ENCODE results near the gene TBC1D7. TPM values are rescaled to one million over a fixed set of nuclear protein-coding genes. Genes with fewer than 3 reads are reported as not detected.

Gene TBC1D7
- total RNA-seq, 2 experiments from 2014 or later = 13.8 to 16.4 TPM

DNA sequence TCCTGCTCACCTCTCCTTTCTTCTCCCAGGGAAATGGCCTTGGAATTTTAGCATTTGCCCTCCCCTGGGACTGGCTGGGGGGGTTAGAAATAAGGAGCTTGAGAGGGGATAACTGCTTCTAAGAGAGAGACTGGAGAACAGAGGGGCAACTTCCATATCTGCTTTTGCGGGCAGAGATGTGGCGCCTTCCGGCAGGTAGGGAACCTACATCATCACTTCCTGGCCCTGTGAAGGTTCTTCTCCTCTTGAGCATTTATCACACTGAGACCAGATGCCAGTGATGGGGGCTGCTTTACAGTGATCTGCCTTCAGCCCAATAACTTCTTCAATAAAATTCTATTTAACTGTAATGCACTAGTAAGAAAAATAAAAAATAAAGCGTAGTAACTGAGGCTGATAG is 48.1 kb downstream of the TBC1D7 start:
- Mint-ChIP-seq H3K9me3 (ENCODE audit: low read depth) (no peaks in the 10 kb centered on the region), H3K4me1 (peaks cover 3% of the 10 kb centered on the region), H3K27ac (no peak overlapping the region), H3K27me3 (no peaks in the 10 kb centered on the region), H3K36me3 (ENCODE audit: low read depth) (no peaks in the 10 kb centered on the region), H3K4me3 (no peak overlapping the region)
- ChIA-PET POLR2A (no interaction called here), CTCF (no interaction called here)
- intact Hi-C loops (cut with DNase I, micrococcal nuclease) = no loop called here
- no peak for DNase-seq
- ATAC-seq = no peak

DNA sequence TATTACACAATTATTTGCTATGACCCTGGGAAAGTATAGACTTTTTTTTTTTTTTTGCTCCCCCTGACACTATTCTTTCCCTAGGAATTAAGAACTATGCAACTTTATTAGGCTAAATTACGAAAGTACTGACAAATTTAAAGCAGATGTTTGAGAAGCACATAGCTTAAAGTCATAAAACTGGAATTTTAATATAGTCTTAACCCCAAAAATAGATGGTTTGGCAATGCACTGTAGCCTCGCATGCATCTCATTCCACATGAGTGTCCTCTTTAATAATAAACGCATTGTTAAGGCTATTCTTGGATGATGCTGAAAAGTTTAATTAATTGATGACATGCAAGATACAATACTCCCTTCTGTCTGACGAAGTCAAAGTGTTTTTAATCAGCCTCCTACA is 49.3 kb downstream of the TBC1D7 start:
- CTCF ChIA-PET = interaction anchor here (0.6 kb wide), 1 partner anchor 28 kb away, joined by 3 read pairs; no protein-coding TSS in a partner anchor

DNA sequence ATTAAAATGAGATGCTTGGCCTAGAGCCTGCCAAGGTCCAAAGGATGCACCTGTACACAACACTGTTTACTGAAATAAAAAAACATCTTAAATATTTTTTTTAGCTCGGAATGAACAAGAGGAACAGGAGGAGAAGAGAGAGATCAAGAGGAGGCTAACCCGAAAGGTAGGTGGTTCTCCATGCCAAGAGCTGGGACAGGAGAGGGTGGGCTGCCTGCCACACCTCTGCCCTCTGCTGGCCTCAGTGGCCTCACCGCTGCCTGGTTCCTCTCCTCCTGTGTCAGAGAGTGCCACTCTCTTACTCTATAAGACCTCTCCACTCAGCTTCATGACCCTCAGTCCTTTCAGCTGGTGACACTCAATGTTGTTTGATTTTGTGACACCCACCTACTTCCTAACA is 50.2 kb downstream of the TBC1D7 start:
- peak; percentile 42 for DNase-seq
- ATAC-seq = peak; percentile 38

More for the DNA sequence above, 49.3 kb downstream of the TBC1D7 start:
- ATAC-seq = no peak
- Mint-ChIP-seq H3K27me3 (no peaks in the 10 kb centered on the region), H3K9me3 (ENCODE audit: low read depth) (no peaks in the 10 kb centered on the region), H3K4me1 (peaks cover 11% of the 10 kb centered on the region), H3K4me3 (no peak overlapping the region), H3K36me3 (ENCODE audit: low read depth) (no peaks in the 10 kb centered on the region), H3K27ac (no peak overlapping the region)
- DNase-seq = no peak
- POLR2A ChIA-PET = no interaction called here
- intact Hi-C loops (cut with DNase I, micrococcal nuclease) = no loop called here

DNA sequence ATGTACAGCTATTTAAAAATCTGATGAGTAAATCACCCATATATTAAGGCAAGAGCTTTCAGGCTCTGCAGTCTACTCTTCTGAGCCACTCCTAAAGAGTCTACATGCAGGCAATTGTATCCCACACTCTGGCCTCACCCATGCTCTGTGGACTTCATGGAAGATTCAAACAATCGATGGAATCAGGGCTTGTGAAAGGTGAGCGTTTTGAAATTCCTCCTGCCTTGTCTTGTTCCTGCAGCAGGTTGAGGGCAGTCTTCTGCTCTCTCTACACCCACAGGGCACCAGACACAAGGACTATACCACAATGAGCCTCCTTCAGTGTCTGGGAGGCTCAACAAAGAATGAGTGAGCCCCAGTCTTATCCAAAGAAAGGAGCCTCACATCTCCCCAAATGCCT is 51.1 kb downstream of the TBC1D7 start:
- Mint-ChIP-seq H3K36me3 (ENCODE audit: low read depth) (no peaks in the 10 kb centered on the region), H3K27ac (no peak overlapping the region), H3K4me3 (no peak overlapping the region), H3K27me3 (no peaks in the 10 kb centered on the region), H3K9me3 (ENCODE audit: low read depth) (no peaks in the 10 kb centered on the region), H3K4me1 (peaks cover 25% of the 10 kb centered on the region)
- no peak for ATAC-seq
- ChIA-PET CTCF (interaction anchor here (0.7 kb wide), 1 partner anchor 9 kb away, joined by 4 read pairs; no protein-coding TSS in a partner anchor), POLR2A (no interaction called here)
- DNase-seq = no peak
- intact Hi-C loops (cut with DNase I, micrococcal nuclease) = no loop called here

More for the DNA sequence above, 50.2 kb downstream of the TBC1D7 start:
- H3K36me3 Mint-ChIP-seq (ENCODE audit: low read depth) = no peaks in the 10 kb centered on the region
- peaks cover 19% of the 10 kb centered on the region for H3K4me1 Mint-ChIP-seq
- POLR2A ChIA-PET = interaction anchor here (0.6 kb wide), 1 partner anchor 664 kb away, joined by 9 read pairs; no protein-coding TSS in a partner anchor
- intact Hi-C loops (cut with DNase I, micrococcal nuclease) = no loop called here
- H3K27me3 Mint-ChIP-seq = no peaks in the 10 kb centered on the region
- H3K9me3 Mint-ChIP-seq (ENCODE audit: low read depth) = no peaks in the 10 kb centered on the region
- CTCF ChIA-PET = interaction anchor here (0.6 kb wide), 2 partner anchors 349 to 394 kb away, joined by 3 read pairs; no protein-coding TSS in a partner anchor
- no peak overlapping the region for H3K27ac Mint-ChIP-seq
- no peak overlapping the region for H3K4me3 Mint-ChIP-seq

DNA sequence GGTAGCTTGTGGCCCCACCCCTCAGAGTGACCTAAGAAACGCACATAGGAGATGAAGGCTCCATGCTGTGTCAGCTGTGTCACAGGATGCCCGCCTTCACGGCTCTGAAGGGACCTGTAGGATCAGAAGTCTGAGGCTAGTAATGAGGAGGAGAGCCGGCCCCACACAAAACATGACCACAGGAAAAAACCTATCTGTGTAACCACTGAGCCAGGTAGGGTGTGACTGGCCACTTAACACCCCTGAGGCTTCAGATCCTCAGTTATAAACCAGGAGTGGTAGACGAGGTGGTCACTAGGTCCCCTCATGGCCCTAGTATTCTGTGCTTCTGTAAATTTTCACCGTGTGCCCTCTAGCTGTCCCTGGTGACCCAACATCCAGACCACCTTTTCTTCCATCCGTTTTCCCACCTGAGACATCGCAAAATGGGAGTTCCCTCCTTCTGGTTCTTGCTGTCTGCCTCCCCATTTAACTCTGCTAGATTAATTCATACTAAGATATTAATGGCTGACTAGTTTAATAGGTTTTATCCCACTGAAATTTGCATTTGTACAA is 52.8 kb downstream of the TBC1D7 start:
- DNase-seq (no peak), ATAC-seq (no peak)
- Mint-ChIP-seq H3K27ac (no peak overlapping the region), H3K4me1 (peaks cover 25% of the 10 kb centered on the region), H3K36me3 (ENCODE audit: low read depth) (no peaks in the 10 kb centered on the region), H3K4me3 (no peak overlapping the region), H3K9me3 (ENCODE audit: low read depth) (no peaks in the 10 kb centered on the region), H3K27me3 (peaks cover 2% of the 10 kb centered on the region)
- intact Hi-C loops (cut with DNase I, micrococcal nuclease) = no loop called here
- ChIA-PET POLR2A (interaction anchor here (0.6 kb wide), 1 partner anchor 26 kb away, joined by 3 read pairs; no protein-coding TSS in a partner anchor), CTCF (interaction anchor here (2.0 kb wide), 1 partner anchor 11 kb away, joined by 6 read pairs; no protein-coding TSS in a partner anchor)

DNA sequence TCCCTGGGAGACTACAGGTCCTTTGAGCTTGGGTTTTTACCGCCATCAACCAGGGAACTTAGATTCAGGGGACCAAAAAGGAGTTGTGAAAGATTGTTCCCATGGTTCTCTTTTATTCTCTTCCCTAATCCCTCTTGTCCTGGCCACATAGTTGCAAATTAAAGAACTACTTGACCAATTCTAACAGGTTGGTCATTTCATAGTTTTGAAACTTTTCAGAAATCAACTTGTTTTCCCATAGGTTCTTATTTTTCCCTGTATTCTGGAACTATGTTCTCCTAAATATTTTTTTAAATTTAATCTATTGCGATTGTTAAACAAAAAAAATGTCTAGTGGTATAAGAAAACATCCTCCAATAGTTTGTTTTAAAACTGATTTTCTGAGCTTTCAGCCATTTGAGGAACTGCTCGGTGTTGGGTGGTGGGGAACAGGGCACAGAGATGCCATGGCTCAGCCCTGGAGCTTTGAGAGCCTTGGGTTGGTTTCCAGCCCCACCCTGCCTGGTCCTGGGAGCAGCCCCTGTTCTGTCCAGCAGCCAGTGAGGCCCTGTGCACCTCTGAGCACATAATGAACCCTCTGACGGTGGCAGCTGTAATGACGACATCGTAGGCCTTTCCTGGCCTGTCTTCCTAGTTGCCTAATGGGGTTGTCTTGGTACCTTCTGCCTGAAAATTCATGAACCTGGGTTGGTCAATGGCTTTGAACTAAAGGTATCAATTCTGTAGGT is 53.5 kb downstream of the TBC1D7 start:
- peaks cover 2% of the 10 kb centered on the region for H3K27me3 Mint-ChIP-seq
- ATAC-seq = no peak
- DNase-seq = no peak
- CTCF ChIA-PET = interaction anchor here (2.0 kb wide), 1 partner anchor 11 kb away, joined by 6 read pairs; no protein-coding TSS in a partner anchor
- POLR2A ChIA-PET = interaction anchor here (0.6 kb wide), 1 partner anchor 27 kb away, joined by 3 read pairs; no protein-coding TSS in a partner anchor
- intact Hi-C loops (cut with DNase I, micrococcal nuclease) = loop anchor here in 1 of 2 experiments (1.0 kb wide), 1 partner anchor 27 kb away; no protein-coding TSS in a partner anchor
- H3K27ac Mint-ChIP-seq = no peak overlapping the region
- H3K36me3 Mint-ChIP-seq (ENCODE audit: low read depth) = no peaks in the 10 kb centered on the region
- no peak overlapping the region for H3K4me3 Mint-ChIP-seq
- no peaks in the 10 kb centered on the region for H3K9me3 Mint-ChIP-seq (ENCODE audit: low read depth)
- H3K4me1 Mint-ChIP-seq = peaks cover 25% of the 10 kb centered on the region

DNA sequence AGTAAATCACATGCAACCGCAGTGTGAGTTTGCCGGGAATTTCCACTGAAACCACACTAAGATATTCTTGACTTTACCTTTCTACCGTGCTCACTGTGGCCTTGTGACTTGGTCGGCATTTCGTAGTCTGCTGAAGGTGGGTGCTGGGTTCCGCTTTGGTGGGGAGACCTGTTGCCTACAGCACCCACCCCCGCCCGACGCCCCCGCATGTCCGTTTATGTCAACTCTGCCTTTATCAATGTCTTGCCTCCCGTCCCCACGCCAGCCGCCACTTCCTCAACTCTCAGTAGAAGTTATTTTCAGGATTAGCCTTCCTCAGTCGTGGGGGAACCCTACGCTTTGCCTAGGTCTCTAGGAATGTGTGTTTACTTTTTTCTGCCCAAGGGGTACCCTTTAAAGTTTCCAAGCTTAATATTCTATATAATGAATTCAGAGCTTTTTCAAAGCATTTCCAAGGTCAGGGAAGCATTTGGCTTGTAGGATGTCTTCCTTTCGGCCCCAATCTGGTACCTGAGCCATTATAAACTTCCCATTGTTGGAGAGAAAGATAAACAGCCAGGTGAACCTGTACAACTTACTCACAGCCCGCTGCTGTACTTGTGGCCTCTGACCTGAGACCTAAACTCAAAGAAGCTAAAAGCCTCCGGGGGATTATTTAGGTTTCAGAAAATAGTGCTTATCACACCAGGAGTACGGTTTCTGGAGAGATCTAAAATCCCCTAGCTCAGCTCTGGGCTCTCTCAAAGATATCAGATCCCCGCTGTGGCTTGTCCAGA is 54.2 kb downstream of the TBC1D7 start:
- ChIA-PET POLR2A (no interaction called here), CTCF (interaction anchor here (1.6 kb wide), 1 partner anchor 29 kb away, joined by 3 read pairs; no protein-coding TSS in a partner anchor)
- ATAC-seq (peak; percentile 91), DNase-seq (peak; percentile 76)
- H3K36me3 Mint-ChIP-seq (ENCODE audit: low read depth) = no peaks in the 10 kb centered on the region
- H3K27me3 Mint-ChIP-seq = peaks cover 4% of the 10 kb centered on the region
- no peaks in the 10 kb centered on the region for H3K9me3 Mint-ChIP-seq (ENCODE audit: low read depth)
- peak overlapping the region; percentile 42 for H3K4me3 Mint-ChIP-seq
- H3K27ac Mint-ChIP-seq = peak overlapping the region; percentile 48
- intact Hi-C loops (cut with DNase I, micrococcal nuclease) = loop anchor here in 1 of 2 experiments (1.0 kb wide), 1 partner anchor 28 kb away; no protein-coding TSS in a partner anchor
- H3K4me1 Mint-ChIP-seq = peaks cover 25% of the 10 kb centered on the region

DNA sequence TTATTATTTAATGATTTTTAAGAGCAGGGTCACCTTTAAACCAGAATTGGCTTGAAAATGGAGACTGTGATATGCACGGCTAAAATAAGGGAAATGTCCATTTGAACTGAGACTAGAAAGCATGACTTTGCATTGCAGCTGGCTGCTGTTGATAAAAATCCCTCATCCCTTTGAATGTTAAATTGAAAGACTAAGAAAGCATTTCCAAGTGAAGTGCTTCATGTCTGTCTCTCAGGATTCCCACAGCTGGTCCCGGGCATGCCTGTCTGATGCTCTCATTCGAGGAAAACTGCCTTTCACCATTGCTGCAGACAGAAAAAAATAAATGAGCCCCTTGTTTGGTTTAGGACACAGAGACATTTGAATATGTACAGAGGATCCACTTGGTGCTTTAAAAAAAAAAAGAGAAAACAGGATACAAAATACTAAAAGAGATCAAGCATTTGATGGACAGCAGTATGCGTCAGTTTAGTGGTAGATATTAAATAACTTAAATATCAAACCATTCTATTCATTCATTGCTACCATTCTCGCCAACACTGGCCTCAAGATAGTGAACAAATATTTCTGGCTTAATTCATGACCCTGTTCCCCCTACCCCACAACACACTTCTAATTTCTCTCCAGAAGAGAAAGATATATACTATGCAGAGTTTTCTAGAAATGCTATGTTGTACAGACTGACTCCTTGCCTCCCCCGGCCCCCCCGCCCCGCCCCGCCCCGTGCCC is 55.0 kb downstream of the TBC1D7 start:
- Mint-ChIP-seq H3K36me3 (ENCODE audit: low read depth) (no peaks in the 10 kb centered on the region), H3K27me3 (peaks cover 4% of the 10 kb centered on the region), H3K4me1 (peaks cover 25% of the 10 kb centered on the region), H3K9me3 (ENCODE audit: low read depth) (no peaks in the 10 kb centered on the region), H3K27ac (no peak overlapping the region), H3K4me3 (peak overlapping the region; percentile 42)
- ChIA-PET CTCF (interaction anchor here (0.6 to 1.6 kb wide), 4 partner anchors 11 to 62 kb away, joined by 3 to 4 read pairs (median 4); partner anchors contain the start of gene TBC1D7), POLR2A (no interaction called here)
- intact Hi-C loops (cut with DNase I, micrococcal nuclease) = no loop called here
- DNase-seq (no peak), ATAC-seq (no peak)

DNA sequence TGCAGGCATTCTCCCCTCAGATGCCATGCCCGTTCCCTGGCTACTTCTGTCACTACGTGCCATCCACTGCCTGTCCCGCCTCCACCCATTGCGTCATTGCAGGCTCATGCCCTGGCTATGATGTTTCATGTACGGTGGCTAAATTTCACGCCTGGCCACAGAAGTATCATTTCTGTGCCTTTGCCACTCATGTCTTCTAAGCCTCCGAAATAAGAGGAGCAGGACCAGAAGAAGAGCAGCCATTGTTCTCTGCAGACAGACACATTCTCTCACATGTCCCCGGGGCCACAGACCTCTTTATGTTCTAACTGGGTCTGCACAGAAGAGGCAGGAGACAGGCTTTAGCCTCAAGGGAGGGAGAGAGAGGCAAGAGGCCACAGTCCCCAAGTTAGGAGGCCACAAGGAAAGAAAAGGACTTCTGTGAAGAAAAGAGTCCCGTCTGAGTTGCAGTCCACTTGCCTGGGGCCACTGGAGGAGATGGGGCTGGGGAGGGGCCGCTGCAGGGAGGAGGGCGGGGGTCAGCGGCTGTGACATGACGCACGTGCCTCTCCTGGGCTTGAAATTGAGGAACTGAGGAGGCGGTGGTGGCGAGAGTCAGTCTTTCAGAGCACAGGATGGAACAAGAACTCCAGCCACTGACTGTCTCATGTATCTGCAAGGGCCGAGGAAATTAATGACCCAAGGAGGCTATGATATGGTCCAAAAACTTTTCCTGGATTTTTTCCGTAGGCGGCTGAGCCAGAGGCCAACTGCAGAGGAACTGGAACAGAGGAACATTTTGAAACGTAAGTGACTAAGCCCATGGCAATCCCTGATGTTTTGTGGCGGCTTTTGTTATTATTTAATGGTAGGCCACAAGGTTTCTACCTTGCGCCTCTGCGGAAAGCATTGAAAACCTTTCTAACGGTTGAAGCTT is 55.9 kb downstream of the TBC1D7 start:
- intact Hi-C loops (cut with DNase I, micrococcal nuclease) = no loop called here

DNA sequence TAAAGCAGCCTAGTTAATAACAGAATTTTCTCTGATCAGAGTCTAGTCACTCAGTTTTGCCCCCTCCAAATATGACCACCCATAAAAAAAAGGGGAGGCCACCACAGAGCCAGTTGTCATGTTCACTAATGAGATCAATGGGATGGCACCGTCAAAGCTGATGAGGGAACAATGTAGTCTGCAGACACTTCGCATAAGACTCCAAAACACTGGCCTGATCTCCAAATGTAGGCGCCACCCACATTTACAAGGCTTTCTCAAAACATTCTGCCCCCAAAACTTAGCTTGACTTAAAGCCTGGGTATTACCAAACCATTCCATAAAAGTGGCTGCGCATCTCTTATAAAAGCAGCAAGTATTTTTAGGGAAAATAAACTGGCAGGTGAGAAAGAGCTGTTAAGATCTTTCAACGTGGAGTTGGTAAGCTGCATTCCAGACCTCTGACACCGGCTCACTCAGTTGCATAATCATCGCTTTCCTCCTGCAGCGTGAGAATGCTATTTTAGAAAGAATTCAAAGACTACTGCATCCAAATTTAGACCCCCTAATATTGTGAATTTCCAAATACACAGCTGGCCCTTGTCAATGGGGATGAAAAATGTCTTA is 59.3 kb downstream of the TBC1D7 start:
- no peaks in the 10 kb centered on the region for H3K9me3 Mint-ChIP-seq (ENCODE audit: low read depth)
- H3K27ac Mint-ChIP-seq = no peak overlapping the region
- H3K36me3 Mint-ChIP-seq (ENCODE audit: low read depth) = no peaks in the 10 kb centered on the region
- CTCF ChIA-PET = interaction anchor here (1.3 kb wide), 1 partner anchor 47 kb away, joined by 6 read pairs; no protein-coding TSS in a partner anchor
- ATAC-seq = no peak
- peaks cover 14% of the 10 kb centered on the region for H3K4me1 Mint-ChIP-seq
- POLR2A ChIA-PET = no interaction called here
- H3K27me3 Mint-ChIP-seq = peaks cover 4% of the 10 kb centered on the region
- DNase-seq = no peak
- intact Hi-C loops (cut with DNase I, micrococcal nuclease) = no loop called here
- no peak overlapping the region for H3K4me3 Mint-ChIP-seq

More for the DNA sequence above, 55.9 kb downstream of the TBC1D7 start:
- H3K27ac Mint-ChIP-seq = no peak overlapping the region
- H3K9me3 Mint-ChIP-seq (ENCODE audit: low read depth) = no peaks in the 10 kb centered on the region
- H3K4me1 Mint-ChIP-seq = peaks cover 21% of the 10 kb centered on the region
- DNase-seq (no peak), ATAC-seq (no peak)
- H3K27me3 Mint-ChIP-seq = peaks cover 4% of the 10 kb centered on the region
- H3K4me3 Mint-ChIP-seq = no peak overlapping the region
- no peaks in the 10 kb centered on the region for H3K36me3 Mint-ChIP-seq (ENCODE audit: low read depth)
- POLR2A ChIA-PET = no interaction called here
- CTCF ChIA-PET = interaction anchor here (0.6 to 1.6 kb wide), 4 partner anchors 12 to 61 kb away, joined by 3 to 4 read pairs (median 4); partner anchors contain the start of gene TBC1D7
